Neutrophil (primary cell): ENCODE data around the gene CERS6.
"Not testable (repeated sequence)": the region's sequence is repeated elsewhere in the genome, so short reads cannot be mapped to it uniquely, and the experiment has no call there.

Experiments
- H3K27ac ChIP-seq: fragments of 200-600 bp; sonication (generic); 2 replicates; pipeline ENCODE4 v1.5.1; 2016; ENCODE audit warnings: mild to moderate bottlenecking, moderate library complexity
- H3K27me3 ChIP-seq: fragments of 200-600 bp; sonication (generic); 2 replicates; pipeline ENCODE4 v1.6.0; 2016; ENCODE audit warnings: mild to moderate bottlenecking
- H3K36me3 ChIP-seq: fragments of 200-600 bp; sonication (generic); 2 replicates; pipeline ENCODE4 v1.5.1; 2017
- H3K4me1 ChIP-seq, 2 experiments: fragments of 200-600 bp in 1 of 2; sonication (generic) in 1 of 2; 1 replicate in 1 of 2; 2 replicates in 1 of 2; pipeline versions ENCODE4 v1.5.1 to v1.6.1; 2013 to 2016; ENCODE audit warnings: low read depth in 1 of 2, low read length in 1 of 2, mild to moderate bottlenecking in 1 of 2, moderate library complexity in 1 of 2; ENCODE audit not compliant: control insufficient read depth in 1 of 2, insufficient read depth in 1 of 2
- H3K4me3 ChIP-seq, 2 experiments: fragments of 200-600 bp in 1 of 2; sonication (generic) in 1 of 2; 1 replicate in 1 of 2; 2 replicates in 1 of 2; pipeline ENCODE4 v1.5.1; 2013 to 2016; ENCODE audit warnings: low read depth in 1 of 2, low read length in 1 of 2, mild to moderate bottlenecking in 1 of 2, moderate library complexity in 1 of 2
- H3K9me3 ChIP-seq: fragments of 200-600 bp; sonication (generic); 2 replicates; pipeline ENCODE4 v1.5.1; 2016
- TF ChIP-seq, protein P1 (sequence below): fragments of 200-600 bp; sonication (generic); IDR thresholded peaks from 2 replicates; pipeline ENCODE4 v1.5.1; 2016; ENCODE audit warnings: antibody characterized with exemption

Gene CERS6

DNA sequence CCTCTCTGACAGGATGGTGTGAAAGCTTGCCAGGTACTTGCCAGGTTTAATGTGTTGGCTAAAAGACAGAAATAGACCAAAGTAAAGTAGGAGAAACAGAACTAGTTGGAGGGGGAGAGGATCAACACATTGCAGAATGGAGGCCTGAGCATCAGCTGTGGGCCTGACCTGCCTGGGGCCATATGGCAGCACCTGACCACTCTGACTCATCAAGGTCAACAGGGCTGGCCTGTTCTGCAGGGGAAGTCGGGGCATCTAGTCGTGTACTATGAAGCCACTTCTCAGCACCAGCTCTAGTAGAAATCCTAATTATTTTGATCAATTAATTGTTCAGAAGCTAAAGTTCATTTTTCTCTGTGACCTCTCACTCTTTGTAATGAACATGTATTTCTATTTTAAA lies 310.5 kb downstream of the CERS6 start:
- TF ChIP-seq, protein P1, sequence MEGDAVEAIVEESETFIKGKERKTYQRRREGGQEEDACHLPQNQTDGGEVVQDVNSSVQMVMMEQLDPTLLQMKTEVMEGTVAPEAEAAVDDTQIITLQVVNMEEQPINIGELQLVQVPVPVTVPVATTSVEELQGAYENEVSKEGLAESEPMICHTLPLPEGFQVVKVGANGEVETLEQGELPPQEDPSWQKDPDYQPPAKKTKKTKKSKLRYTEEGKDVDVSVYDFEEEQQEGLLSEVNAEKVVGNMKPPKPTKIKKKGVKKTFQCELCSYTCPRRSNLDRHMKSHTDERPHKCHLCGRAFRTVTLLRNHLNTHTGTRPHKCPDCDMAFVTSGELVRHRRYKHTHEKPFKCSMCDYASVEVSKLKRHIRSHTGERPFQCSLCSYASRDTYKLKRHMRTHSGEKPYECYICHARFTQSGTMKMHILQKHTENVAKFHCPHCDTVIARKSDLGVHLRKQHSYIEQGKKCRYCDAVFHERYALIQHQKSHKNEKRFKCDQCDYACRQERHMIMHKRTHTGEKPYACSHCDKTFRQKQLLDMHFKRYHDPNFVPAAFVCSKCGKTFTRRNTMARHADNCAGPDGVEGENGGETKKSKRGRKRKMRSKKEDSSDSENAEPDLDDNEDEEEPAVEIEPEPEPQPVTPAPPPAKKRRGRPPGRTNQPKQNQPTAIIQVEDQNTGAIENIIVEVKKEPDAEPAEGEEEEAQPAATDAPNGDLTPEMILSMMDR, result no peak

DNA sequence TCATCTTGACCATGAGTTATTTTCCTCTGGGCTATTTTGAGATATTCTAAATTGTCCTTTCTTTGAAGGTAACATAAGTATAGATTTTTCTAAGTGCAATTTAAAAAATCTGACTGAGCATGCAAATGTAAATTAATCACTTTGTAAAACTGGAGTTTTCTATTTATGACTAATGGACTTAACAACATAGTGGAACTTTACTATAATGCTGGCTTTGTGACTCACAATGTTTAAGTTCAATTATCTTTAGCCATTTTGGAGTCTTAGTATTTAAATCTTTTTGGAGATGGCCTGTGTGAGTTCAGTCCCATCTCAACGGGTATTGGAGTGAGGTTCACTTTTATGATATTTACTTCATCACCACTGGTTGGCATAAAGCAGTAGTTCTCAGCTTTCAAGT lies 311.2 kb downstream of the CERS6 start:
- TF ChIP-seq, protein P1, result no peak
- Histone ChIP-seq H3K4me3 (no peak overlapping the region), H3K36me3 (peaks cover 11% of the 10 kb centered on the region), H3K27ac (no peak overlapping the region), H3K9me3 (no peaks in the 10 kb centered on the region), H3K27me3 (no peaks in the 10 kb centered on the region), H3K4me1 (peaks cover 4 to 13% of the 10 kb centered on the region in 2 experiments)

More for the DNA sequence above, 310.5 kb downstream of the CERS6 start:
- no peak overlapping the region for H3K27ac ChIP-seq
- H3K36me3 ChIP-seq, result peaks cover 11% of the 10 kb centered on the region
- no peaks in the 10 kb centered on the region for H3K27me3 ChIP-seq
- H3K4me1 ChIP-seq, result peaks cover 4 to 13% of the 10 kb centered on the region in 2 experiments
- H3K9me3 ChIP-seq, result no peaks in the 10 kb centered on the region
- H3K4me3 ChIP-seq, result no peak overlapping the region

DNA sequence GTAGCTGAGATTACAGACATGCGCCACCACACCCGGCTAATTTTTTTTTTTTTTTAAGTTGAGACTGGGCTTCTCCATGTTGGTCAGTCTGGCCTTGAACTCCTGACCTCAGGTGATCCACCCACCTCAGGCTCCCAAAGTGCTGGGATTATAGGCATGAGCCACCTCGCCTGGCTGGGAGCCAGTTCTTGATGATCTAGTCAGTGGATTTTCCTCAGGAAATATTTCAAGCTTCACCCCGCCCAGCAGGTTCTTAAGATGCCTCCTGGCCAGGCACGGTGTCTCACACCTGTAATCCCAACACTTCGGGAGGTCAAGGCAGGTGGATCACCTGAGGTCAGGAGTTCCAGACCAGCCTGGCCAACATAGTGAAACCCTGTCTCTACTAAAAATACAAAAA lies 312.3 kb downstream of the CERS6 start:
- H3K9me3 ChIP-seq, H3K27ac ChIP-seq, H3K27me3 ChIP-seq, H3K4me3 ChIP-seq: not testable (repeated sequence)
- peaks cover 4 to 13% of the 10 kb centered on the region in 2 experiments for H3K4me1 ChIP-seq
- H3K36me3 ChIP-seq, result peaks cover 16% of the 10 kb centered on the region

DNA sequence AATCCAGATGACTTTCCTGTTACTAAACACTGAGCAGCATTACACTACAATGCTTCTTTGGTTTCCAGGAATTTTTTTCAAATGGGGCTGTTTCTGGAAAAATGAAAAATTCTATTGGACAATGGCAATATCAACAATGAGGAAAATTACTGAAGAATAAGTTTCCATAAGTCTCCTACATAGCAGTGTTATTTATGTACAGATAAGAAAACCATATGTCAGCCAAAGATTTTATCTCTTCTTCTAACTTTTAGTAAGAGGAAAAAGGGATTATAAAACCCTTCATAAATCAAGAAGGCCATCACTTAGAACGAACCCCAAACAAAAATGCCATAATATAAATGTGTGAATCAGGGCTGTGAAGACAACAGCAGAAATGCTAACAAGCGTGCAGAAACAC lies 314.7 kb downstream of the CERS6 start:
- Histone ChIP-seq H3K36me3 (peaks cover 16% of the 10 kb centered on the region), H3K4me3 (no peak overlapping the region), H3K9me3 (no peaks in the 10 kb centered on the region), H3K4me1 (peaks cover 0 to 7% of the 10 kb centered on the region in 2 experiments), H3K27ac (no peak overlapping the region), H3K27me3 (no peaks in the 10 kb centered on the region)
- TF ChIP-seq, protein P1, result no peak

DNA sequence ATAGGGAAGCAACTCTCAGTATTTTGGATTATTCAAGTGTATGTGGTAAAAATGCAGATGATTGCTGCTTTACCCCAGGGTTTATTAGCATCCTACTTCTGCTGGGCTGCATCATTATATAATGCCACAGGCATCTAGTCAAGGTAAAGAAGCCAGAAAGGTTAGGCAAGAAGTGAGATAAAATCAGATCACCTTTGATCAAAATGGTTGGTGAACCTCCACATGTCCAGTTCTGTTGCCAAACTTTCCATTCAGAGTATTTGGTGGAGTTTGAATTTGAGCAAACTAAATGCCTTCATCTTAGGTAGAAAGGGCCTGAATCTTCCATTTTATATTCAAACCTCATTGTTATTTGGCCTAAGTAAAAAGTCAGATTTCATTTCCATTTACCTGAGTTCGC lies 316.6 kb downstream of the CERS6 start:
- TF ChIP-seq, protein P1, result no peak
- peaks cover 16% of the 10 kb centered on the region for H3K36me3 ChIP-seq

DNA sequence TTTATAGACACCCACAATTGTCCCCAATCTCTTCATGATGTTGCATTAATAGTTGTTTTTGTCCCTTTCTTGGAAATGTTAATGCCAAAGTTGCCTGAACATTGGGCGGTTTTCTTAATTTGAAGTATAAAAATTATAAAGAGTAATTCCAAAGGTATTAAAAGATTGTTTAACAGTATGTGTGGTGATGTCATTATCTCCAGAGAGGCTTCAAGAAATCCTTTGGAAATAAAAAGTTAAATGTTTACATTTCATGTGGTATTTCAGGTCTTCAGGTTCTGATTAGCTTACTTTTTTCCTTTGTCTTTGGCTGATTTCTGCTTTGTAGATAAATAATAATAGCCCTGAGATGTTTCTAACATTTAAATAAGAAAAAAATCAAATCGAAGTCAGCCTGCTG lies 317.1 kb downstream of the CERS6 start:
- TF ChIP-seq, protein P1, result no peak
- no peak overlapping the region for H3K4me3 ChIP-seq
- peaks cover 16% of the 10 kb centered on the region for H3K36me3 ChIP-seq
- no peak overlapping the region for H3K27ac ChIP-seq
- H3K4me1 ChIP-seq, result no peaks in the 10 kb centered on the region
- no peaks in the 10 kb centered on the region for H3K27me3 ChIP-seq
- no peaks in the 10 kb centered on the region for H3K9me3 ChIP-seq

More for the DNA sequence above, 316.6 kb downstream of the CERS6 start:
- Histone ChIP-seq H3K27ac (no peak overlapping the region), H3K27me3 (no peaks in the 10 kb centered on the region), H3K9me3 (no peaks in the 10 kb centered on the region), H3K4me1 (no peaks in the 10 kb centered on the region), H3K4me3 (no peak overlapping the region)
